Glutamatergic neuron (in vitro differentiated cells): ENCODE data around the gene CCT6A. TPM values are rescaled to one million over a fixed set of nuclear protein-coding genes. Genes with fewer than 3 reads are reported as not detected.
"Not testable (repeated sequence)": the region's sequence is repeated elsewhere in the genome, so short reads cannot be mapped to it uniquely, and the experiment has no call there.

Experiments used
- DNase-seq: peaks from one replicate; pipeline ENCODE4 v3.0.0; 2022
- H3K27ac Mint-ChIP-seq: one replicate; pipeline ENCODE4 v1.8.0; 2020; ENCODE audit warnings: mild to moderate bottlenecking, mixed read lengths, inconsistent platforms; ENCODE audit not compliant: unreplicated experiment
- H3K27me3 Mint-ChIP-seq: one replicate; pipeline ENCODE4 v1.8.0; 2020; ENCODE audit warnings: mild to moderate bottlenecking, moderate library complexity, mixed read lengths, inconsistent platforms; ENCODE audit not compliant: unreplicated experiment
- H3K36me3 Mint-ChIP-seq: one replicate; pipeline ENCODE4 v1.8.0; 2020; ENCODE audit warnings: mild to moderate bottlenecking, mixed read lengths, inconsistent platforms; ENCODE audit not compliant: unreplicated experiment
- H3K4me1 Mint-ChIP-seq: one replicate; pipeline ENCODE4 v1.8.0; 2020; ENCODE audit warnings: mild to moderate bottlenecking, low read depth, mixed read lengths, inconsistent platforms; ENCODE audit not compliant: unreplicated experiment
- H3K4me3 Mint-ChIP-seq: one replicate; pipeline ENCODE4 v1.8.0; 2020; ENCODE audit warnings: mild to moderate bottlenecking, mixed read lengths, inconsistent platforms; ENCODE audit not compliant: unreplicated experiment
- H3K9me3 Mint-ChIP-seq: one replicate; pipeline ENCODE4 v1.8.0; 2020; ENCODE audit warnings: mild to moderate bottlenecking, moderate library complexity, mixed read lengths, inconsistent platforms; ENCODE audit not compliant: unreplicated experiment
- CTCF ChIP-seq: fragments of 200-600 bp; sonication (generic); IDR thresholded peaks from one replicate; pipeline ENCODE4 v1.5.0; 2021; ENCODE audit not compliant: partially characterized antibody, unreplicated experiment
- total RNA-seq: library from RNA; stranded (reverse); fragmentation: NEBNext Ultra II Directional; extraction: Animal tissue kit (Norgen Biotek cat#: 25700); gene quantifications from one replicate; pipeline ENCODE4 v1.2.1, GENCODE V29; 2021; ENCODE audit not compliant: unreplicated experiment

Gene CCT6A
- total RNA-seq, 1 donor from 2014 or later = 203 TPM

- peaks cover 4% of the 10 kb centered on the region for H3K9me3 Mint-ChIP-seq
- H3K27me3 Mint-ChIP-seq = no peaks in the 10 kb centered on the region
- H3K27ac Mint-ChIP-seq = no peak overlapping the region
- no peaks in the 10 kb centered on the region for H3K4me1 Mint-ChIP-seq
- H3K36me3 Mint-ChIP-seq = no peaks in the 10 kb centered on the region
- no peak overlapping the region for H3K4me3 Mint-ChIP-seq
- DNase-seq = no peak
- no peak for TF ChIP-seq CTCF
Measured at GRCh38 chr7:56086761-56087160, 35.2 kb downstream of the CCT6A start.

- Mint-ChIP-seq H3K4me1 (no peaks in the 10 kb centered on the region), H3K27ac (no peak overlapping the region), H3K27me3 (no peaks in the 10 kb centered on the region), H3K4me3 (no peak overlapping the region), H3K9me3 (peaks cover 4% of the 10 kb centered on the region), H3K36me3 (no peaks in the 10 kb centered on the region)
- TF ChIP-seq CTCF = no peak
- no peak for DNase-seq
Measured at GRCh38 chr7:56087445-56087844, 35.9 kb downstream of the CCT6A start.

GRCh38 chr7:56091591-56091990 is 40.0 kb downstream of the CCT6A start:
- Mint-ChIP-seq H3K36me3 (no peaks in the 10 kb centered on the region), H3K4me3 (no peak overlapping the region), H3K27ac (no peak overlapping the region), H3K27me3 (no peaks in the 10 kb centered on the region), H3K9me3 (peaks cover 5% of the 10 kb centered on the region), H3K4me1 (no peaks in the 10 kb centered on the region)
- no peak for TF ChIP-seq CTCF
- DNase-seq = no peak

- H3K4me1 Mint-ChIP-seq, H3K9me3 Mint-ChIP-seq, DNase-seq, H3K27ac Mint-ChIP-seq, H3K27me3 Mint-ChIP-seq, H3K36me3 Mint-ChIP-seq, H3K4me3 Mint-ChIP-seq: not testable (repeated sequence)
Measured at GRCh38 chr7:56092388-56092787, 40.8 kb downstream of the CCT6A start.

- Mint-ChIP-seq H3K9me3 (peaks cover 5% of the 10 kb centered on the region), H3K4me3 (no peak within 1 kb of the TSS)
- no peak for DNase-seq
Measured at GRCh38 chr7:56092789-56093531, 41.4 kb downstream of the CCT6A start, which contains the start of gene PHKG1. Gene PHKG1 (minus strand): TSS chr7:56092952. CDS start chr7:56088941, 4,011 bp downstream.

More at GRCh38 chr7:56092789-56093531, 41.4 kb downstream of the CCT6A start, which contains the start of gene PHKG1:
- Mint-ChIP-seq H3K4me1 (no peaks in the 10 kb centered on the region), H3K27me3 (no peaks in the 10 kb centered on the region), H3K36me3 (no peaks in the 10 kb centered on the region), H3K27ac (no peak within 1 kb of the TSS)
- TF ChIP-seq CTCF = no peak
